Myometrial cell (primary cell): ENCODE data around the gene SRRD. TPM values are rescaled to one million over a fixed set of nuclear protein-coding genes. Genes with fewer than 3 reads are reported as not detected.

Experiments used
- total RNA-seq: library from RNA; depleted of rRNA; stranded (reverse); fragments of >200 nt; gene quantifications from 2 replicates; pipeline ENCODE4 v1.2.3, GENCODE V29; 2015

SRRD gene
- 13.0 and 26.6 TPM in 2 replicates for total RNA-seq

GRCh38 chr22:26483439-26484359 is at the start of gene SRRD, which contains the start of gene HPS4:
TSS of gene SRRD (plus strand) at chr22:26483877. CDS start at chr22:26483891, 14 bp downstream.
TSS of gene HPS4 (minus strand) at chr22:26483783. CDS start at chr22:26481762, 2,021 bp downstream.

GRCh38 chr22:26512149-26512793 is 28.6 kb downstream of the SRRD start, which contains the start of gene TFIP11:
TSS of gene TFIP11 (minus strand) at chr22:26512473. CDS start at chr22:26510272, 2,201 bp downstream.

Other genes with a start within 250 kb of the SRRD start
- 0.86 and 0.89 TPM in 2 replicates for gene ASPHD2, start 54.6 kb upstream of the SRRD start, total RNA-seq
- gene HPS4, start 94 bp upstream of the SRRD start, total RNA-seq: 12.4 and 22.0 TPM in 2 replicates
- gene TFIP11, start 28.6 kb downstream of the SRRD start, total RNA-seq: 22.5 and 35.8 TPM in 2 replicates
- 28.4 and 29.7 TPM in 2 replicates for gene TPST2, start 106.3 kb downstream of the SRRD start, total RNA-seq
- gene CRYBB1, start 134.2 kb downstream of the SRRD start, total RNA-seq: not detected in 2 replicates
- not detected in 2 replicates for gene CRYBA4, start 138.1 kb downstream of the SRRD start, total RNA-seq
- 0.18 and 0.86 TPM in 2 replicates for gene MIAT, start 173.7 kb downstream of the SRRD start, total RNA-seq